CD8-positive, alpha-beta memory T cell (primary cell): ENCODE data around the gene MGA. TPM values are rescaled to one million over a fixed set of nuclear protein-coding genes. Genes with fewer than 3 reads are reported as not detected.

Source experiments
- CTCF ChIA-PET: fragments of 350-600 bp; sonication (Branson Sonifier 250); formaldehyde crosslinking; loops from one replicate; lab custom pipeline; 2021; ENCODE audit warnings: antibody characterized with exemption; lab: Charles Lee
- POLR2A ChIA-PET: fragments of 350-600 bp; sonication (Branson Sonifier 250); formaldehyde crosslinking; loops from one replicate; lab custom pipeline; 2021; ENCODE audit warnings: antibody characterized with exemption; lab: Charles Lee
- DNase-seq, 5 donors: peaks; one replicate each; pipeline versions ENCODE4 v3.0.0 to v3.0.0-alpha.2; 2020 to 2022; ENCODE audit warnings: mixed read lengths in 1 of 5
- H3K27ac ChIP-seq: one replicate; pipeline ENCODE4 v1.7.0; 2013; ENCODE audit warnings: low read depth, mild to moderate bottlenecking, low read length, moderate library complexity
- H3K27me3 ChIP-seq: 2 replicates; pipeline ENCODE4 v1.7.0; 2013; ENCODE audit warnings: low read length, mild to moderate bottlenecking; ENCODE audit not compliant: insufficient read depth, poor library complexity, severe bottlenecking
- H3K36me3 ChIP-seq: 2 replicates; pipeline ENCODE4 v1.7.0; 2013; ENCODE audit warnings: mild to moderate bottlenecking, low read length, moderate library complexity; ENCODE audit not compliant: insufficient read depth
- H3K4me1 ChIP-seq: 2 replicates; pipeline ENCODE4 v1.7.0; 2013; ENCODE audit warnings: mild to moderate bottlenecking, low read length, moderate library complexity; ENCODE audit not compliant: insufficient read depth
- H3K4me3 ChIP-seq: 2 replicates; pipeline ENCODE4 v1.7.0; 2013; ENCODE audit warnings: mild to moderate bottlenecking, low read length
- H3K9me3 ChIP-seq: 2 replicates; pipeline ENCODE4 v1.7.0; 2013; ENCODE audit warnings: mild to moderate bottlenecking, low read length
- H3K27ac Mint-ChIP-seq, 8 donors: one replicate each; pipeline ENCODE4 v1.8.0; 2020 to 2021; ENCODE audit warnings: mixed read lengths in 8 of 8, mild to moderate bottlenecking in 6 of 8, inconsistent platforms in 3 of 8, moderate library complexity in 3 of 8
- H3K27me3 Mint-ChIP-seq, 2 donors: one replicate each; pipeline ENCODE4 v1.8.0; 2020 to 2021; ENCODE audit warnings: mixed read lengths in 2 of 2, mild to moderate bottlenecking in 1 of 2, moderate library complexity in 1 of 2
- H3K36me3 Mint-ChIP-seq, 3 donors: one replicate each; pipeline ENCODE4 v1.8.0; 2020 to 2021; ENCODE audit warnings: mixed read lengths in 3 of 3, inconsistent platforms in 1 of 3, mild to moderate bottlenecking in 1 of 3
- H3K4me1 Mint-ChIP-seq, 3 donors: one replicate each; pipeline ENCODE4 v1.8.0; 2020 to 2021; ENCODE audit warnings: mixed read lengths in 3 of 3, inconsistent platforms in 1 of 3, mild to moderate bottlenecking in 1 of 3
- H3K4me3 Mint-ChIP-seq, 7 donors: one replicate each; pipeline ENCODE4 v1.8.0; 2020 to 2021; ENCODE audit warnings: mixed read lengths in 7 of 7, mild to moderate bottlenecking in 6 of 7, moderate library complexity in 4 of 7, inconsistent platforms in 2 of 7
- H3K9me3 Mint-ChIP-seq, 5 donors: one replicate each; pipeline ENCODE4 v1.8.0; 2020 to 2022; ENCODE audit warnings: mixed read lengths in 5 of 5, mild to moderate bottlenecking in 3 of 5, moderate library complexity in 2 of 5, inconsistent platforms in 1 of 5
- polyA plus RNA-seq: library from polyadenylated mRNA; unstranded; fragments of 300-500 nt; fragmentation: Illumina TruSeq; gene quantifications from one replicate; pipeline ENCODE4 v1.2.3, GENCODE V29; 2021
- total RNA-seq, 2 experiments: library from RNA; stranded (reverse); gene quantifications; one replicate each; pipeline ENCODE4 v1.2.3, GENCODE V29; 2021

The MGA gene
- total and polyA plus RNA-seq, 3 experiments from 2014 or later = 22.5 to 41.5 (median 40.1) TPM

DNA sequence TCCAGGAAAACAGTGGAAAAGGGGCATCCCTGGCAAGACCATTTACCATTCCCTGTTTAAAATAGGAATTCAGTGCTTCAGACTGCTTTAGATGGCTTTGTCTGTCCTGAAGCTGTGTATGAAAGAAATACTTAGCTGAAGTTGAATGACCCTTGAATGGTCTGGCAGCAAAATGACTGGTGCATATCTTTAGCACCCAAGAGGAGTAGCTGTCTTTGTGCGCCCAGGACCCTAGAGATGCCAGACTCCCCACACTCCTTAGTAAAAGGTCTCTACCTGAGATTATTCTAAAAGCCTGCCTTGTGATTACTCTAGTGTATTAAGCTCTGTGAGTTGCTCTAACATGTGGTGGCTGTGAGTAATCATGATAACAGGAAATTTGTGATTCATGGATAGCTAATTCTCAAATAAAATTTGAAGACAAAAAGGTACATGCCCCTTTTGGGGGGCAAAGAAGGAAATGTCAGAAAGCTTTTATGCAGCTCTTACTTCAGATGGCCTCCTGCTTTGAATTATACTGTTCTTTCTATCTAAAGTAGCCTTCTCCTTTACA is 117.3 kb downstream of the MGA start:
- peaks cover 71 to 85% (median 82%) of the 10 kb centered on the region in 3 donors for H3K4me1 Mint-ChIP-seq
- H3K4me3 ChIP-seq = no peak overlapping the region

GRCh38 chr15:41778521-41778920 is 118.3 kb downstream of the MGA start:
- Histone ChIP-seq H3K9me3 (no peaks in the 10 kb centered on the region), H3K27me3 (no peaks in the 10 kb centered on the region), H3K27ac (no peak overlapping the region), H3K4me1 (peaks cover 47% of the 10 kb centered on the region), H3K4me3 (no peak overlapping the region), H3K36me3 (no peaks in the 10 kb centered on the region)
- peak overlapping the region in 2 of 7 donors; percentile 1 to 18 for H3K4me3 Mint-ChIP-seq
- H3K36me3 Mint-ChIP-seq = peaks cover 0 to 35% (median 17%) of the 10 kb centered on the region in 3 donors
- CTCF ChIA-PET = interaction anchor here (9.3 kb wide), 1 partner anchor 34 kb away, joined by 167 read pairs; no protein-coding TSS in a partner anchor
- POLR2A ChIA-PET = no interaction called here
- DNase-seq = no peak
- H3K4me1 Mint-ChIP-seq = peaks cover 67 to 83% (median 80%) of the 10 kb centered on the region in 3 donors
- H3K9me3 Mint-ChIP-seq = no peaks in the 10 kb centered on the region
- peak overlapping the region in 5 of 8 donors; percentile 2 to 87 (median 9) for H3K27ac Mint-ChIP-seq
- H3K27me3 Mint-ChIP-seq = no peaks in the 10 kb centered on the region

More for the DNA sequence above, 117.3 kb downstream of the MGA start:
- no peak for DNase-seq
- no peaks in the 10 kb centered on the region for H3K36me3 ChIP-seq
- POLR2A ChIA-PET = no interaction called here
- no peaks in the 10 kb centered on the region for H3K9me3 Mint-ChIP-seq
- peaks cover 54% of the 10 kb centered on the region for H3K4me1 ChIP-seq
- H3K27ac Mint-ChIP-seq = peak overlapping the region in 1 of 8 donors; percentile 57
- H3K4me3 Mint-ChIP-seq = peak overlapping the region in 1 of 7 donors; percentile 16
- no peaks in the 10 kb centered on the region for H3K9me3 ChIP-seq
- no peaks in the 10 kb centered on the region for H3K27me3 ChIP-seq
- H3K27ac ChIP-seq = no peak overlapping the region
- H3K27me3 Mint-ChIP-seq = no peaks in the 10 kb centered on the region
- H3K36me3 Mint-ChIP-seq = peaks cover 0 to 28% (median 13%) of the 10 kb centered on the region in 3 donors
- CTCF ChIA-PET = interaction anchor here (1.4 to 9.3 kb wide), 2 partner anchors 35 to 213 kb away, joined by 4 to 167 read pairs; no protein-coding TSS in a partner anchor

GRCh38 chr15:41779662-41780157 is 119.5 kb downstream of the MGA start:
- Histone ChIP-seq H3K27ac (no peak overlapping the region), H3K4me3 (no peak overlapping the region), H3K27me3 (no peaks in the 10 kb centered on the region), H3K4me1 (peaks cover 42% of the 10 kb centered on the region), H3K9me3 (no peaks in the 10 kb centered on the region), H3K36me3 (no peaks in the 10 kb centered on the region)
- DNase-seq = no peak
- Mint-ChIP-seq H3K27ac (peak overlapping the region in 6 of 8 donors; percentile 37 to 78 (median 52)), H3K4me1 (peaks cover 63 to 73% (median 70%) of the 10 kb centered on the region in 3 donors), H3K4me3 (peak overlapping the region in 2 of 7 donors; percentile 14 to 21), H3K27me3 (no peaks in the 10 kb centered on the region), H3K36me3 (peaks cover 0 to 33% (median 17%) of the 10 kb centered on the region in 3 donors), H3K9me3 (no peaks in the 10 kb centered on the region)
- ChIA-PET POLR2A (no interaction called here), CTCF (interaction anchor here (2.3 to 9.3 kb wide), 2 partner anchors 31 to 33 kb away, joined by 8 to 167 read pairs; no protein-coding TSS in a partner anchor)

DNA sequence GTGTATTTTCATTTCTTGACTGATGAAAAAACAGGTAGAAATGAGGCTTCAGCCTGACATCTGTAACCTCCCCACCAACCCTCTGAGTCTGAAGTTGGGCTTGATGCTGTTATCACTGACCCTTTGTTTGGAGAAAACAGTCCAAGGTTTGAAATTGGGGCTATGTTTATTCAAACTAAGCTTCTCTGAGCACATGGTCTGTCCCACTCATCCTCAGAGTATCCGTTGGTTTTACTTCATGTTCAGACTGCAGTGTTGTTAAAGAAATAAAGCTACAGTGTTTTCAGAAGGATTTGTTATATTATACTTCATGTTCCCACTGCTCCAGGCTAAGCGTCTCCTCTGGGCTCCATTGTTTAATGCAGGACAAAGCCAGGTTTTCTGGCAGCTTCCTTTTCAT is 120.1 kb downstream of the MGA start:
- H3K27me3 Mint-ChIP-seq = no peaks in the 10 kb centered on the region
- peaks cover 0 to 31% (median 17%) of the 10 kb centered on the region in 3 donors for H3K36me3 Mint-ChIP-seq
- H3K27ac Mint-ChIP-seq = peak overlapping the region in 5 of 8 donors; percentile 37 to 78 (median 55)
- Histone ChIP-seq H3K27ac (no peak overlapping the region), H3K9me3 (no peaks in the 10 kb centered on the region), H3K4me3 (no peak overlapping the region), H3K36me3 (no peaks in the 10 kb centered on the region), H3K27me3 (no peaks in the 10 kb centered on the region), H3K4me1 (peaks cover 38% of the 10 kb centered on the region)
- peak overlapping the region in 1 of 7 donors; percentile 21 for H3K4me3 Mint-ChIP-seq
- CTCF ChIA-PET = interaction anchor here (0.8 to 2.3 kb wide), 2 partner anchors 31 to 157 kb away, joined by 5 to 8 read pairs; no protein-coding TSS in a partner anchor
- POLR2A ChIA-PET = interaction anchor here (0.6 kb wide), 1 partner anchor 333 kb away, joined by 4 read pairs; no protein-coding TSS in a partner anchor
- DNase-seq = no peak
- no peaks in the 10 kb centered on the region for H3K9me3 Mint-ChIP-seq
- peaks cover 58 to 68% (median 67%) of the 10 kb centered on the region in 3 donors for H3K4me1 Mint-ChIP-seq

DNA sequence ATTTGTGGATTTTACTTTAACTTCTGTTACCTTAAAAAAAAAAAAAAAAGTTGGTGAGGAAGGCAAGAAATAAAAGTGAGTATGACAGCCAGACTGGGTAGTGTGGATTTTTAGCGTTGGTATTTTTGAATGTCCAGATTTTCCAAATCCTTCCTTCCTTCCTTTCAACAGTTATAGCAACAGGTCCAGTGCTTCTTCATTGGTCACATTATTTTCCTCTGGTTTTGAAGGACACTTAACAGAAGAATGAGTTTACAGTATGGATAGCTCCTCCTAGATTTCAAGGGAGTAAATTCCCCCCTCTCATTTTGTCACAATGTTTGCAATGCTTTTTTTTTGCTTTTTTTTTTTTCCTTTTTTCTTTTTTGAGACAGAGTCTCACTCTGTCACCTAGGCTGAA is 120.5 kb downstream of the MGA start:
- Mint-ChIP-seq H3K4me1 (peaks cover 53 to 64% (median 62%) of the 10 kb centered on the region in 3 donors), H3K27me3 (no peaks in the 10 kb centered on the region), H3K9me3 (no peaks in the 10 kb centered on the region), H3K36me3 (peaks cover 0 to 31% (median 17%) of the 10 kb centered on the region in 3 donors), H3K27ac (peak overlapping the region in 3 of 8 donors; percentile 17 to 61 (median 43)), H3K4me3 (no peak overlapping the region)
- Histone ChIP-seq H3K27me3 (no peaks in the 10 kb centered on the region), H3K27ac (no peak overlapping the region), H3K9me3 (no peaks in the 10 kb centered on the region), H3K4me1 (peaks cover 33% of the 10 kb centered on the region), H3K36me3 (no peaks in the 10 kb centered on the region), H3K4me3 (no peak overlapping the region)
- no peak for DNase-seq
- ChIA-PET CTCF (interaction anchor here (0.8 to 3.3 kb wide), 3 partner anchors 9 to 156 kb away, joined by 5 to 11 read pairs (median 8); no protein-coding TSS in a partner anchor), POLR2A (interaction anchor here (0.6 kb wide), 1 partner anchor 333 kb away, joined by 4 read pairs; no protein-coding TSS in a partner anchor)

GRCh38 chr15:41782371-41783282 is 122.4 kb downstream of the MGA start:
- Histone ChIP-seq H3K36me3 (no peaks in the 10 kb centered on the region), H3K9me3 (no peaks in the 10 kb centered on the region), H3K27me3 (no peaks in the 10 kb centered on the region), H3K27ac (no peak overlapping the region), H3K4me3 (no peak overlapping the region), H3K4me1 (peaks cover 17% of the 10 kb centered on the region)
- Mint-ChIP-seq H3K27me3 (no peaks in the 10 kb centered on the region), H3K4me1 (peaks cover 37 to 46% (median 45%) of the 10 kb centered on the region in 3 donors), H3K9me3 (no peaks in the 10 kb centered on the region), H3K36me3 (peaks cover 0 to 31% (median 17%) of the 10 kb centered on the region in 3 donors), H3K27ac (no peak overlapping the region), H3K4me3 (no peak overlapping the region)
- CTCF ChIA-PET = interaction anchor here (0.6 to 3.3 kb wide), 4 partner anchors 8 to 676 kb away, joined by 3 to 11 read pairs (median 4); partner anchors contain the start of gene MAPKBP1
- DNase-seq = no peak
- POLR2A ChIA-PET = interaction anchor here (0.7 kb wide), 1 partner anchor 44 kb away, joined by 3 read pairs; no protein-coding TSS in a partner anchor

- Mint-ChIP-seq H3K27me3 (no peaks in the 10 kb centered on the region), H3K36me3 (peaks cover 0 to 31% (median 15%) of the 10 kb centered on the region in 3 donors), H3K4me1 (peaks cover 32 to 42% (median 39%) of the 10 kb centered on the region in 3 donors), H3K9me3 (no peaks in the 10 kb centered on the region), H3K27ac (peak overlapping the region in 1 of 8 donors; percentile 15), H3K4me3 (no peak overlapping the region)
- POLR2A ChIA-PET = no interaction called here
- H3K27me3 ChIP-seq = no peaks in the 10 kb centered on the region
- H3K27ac ChIP-seq = no peak overlapping the region
- no peaks in the 10 kb centered on the region for H3K9me3 ChIP-seq
- H3K4me3 ChIP-seq = no peak overlapping the region
- no peaks in the 10 kb centered on the region for H3K36me3 ChIP-seq
- peaks cover 10% of the 10 kb centered on the region for H3K4me1 ChIP-seq
- CTCF ChIA-PET = interaction anchor here (0.6 to 3.3 kb wide), 4 partner anchors 9 to 183 kb away, joined by 3 to 13 read pairs (median 8); partner anchors contain the start of gene MAPKBP1
- DNase-seq = no peak
Observed at GRCh38 chr15:41783296-41783695, 123.1 kb downstream of the MGA start.
